GM19239 (cell line): ENCODE measurements around the gene PREX1.
"Not testable (repeated sequence)": the region's sequence is repeated elsewhere in the genome, so short reads cannot be mapped to it uniquely, and the experiment has no call there.

Source experiments
- DNase-seq: peaks from one replicate; pipeline ENCODE4 v3.0.0; 2011; ENCODE audit warnings: low spot score; ENCODE audit not compliant: insufficient read length
- FAIRE-seq: peaks from 2 replicates; lab custom pipeline; 2011; peaks lifted over from hg19 to GRCh38; lab: Jason Lieb, UNC

The PREX1 gene

DNA sequence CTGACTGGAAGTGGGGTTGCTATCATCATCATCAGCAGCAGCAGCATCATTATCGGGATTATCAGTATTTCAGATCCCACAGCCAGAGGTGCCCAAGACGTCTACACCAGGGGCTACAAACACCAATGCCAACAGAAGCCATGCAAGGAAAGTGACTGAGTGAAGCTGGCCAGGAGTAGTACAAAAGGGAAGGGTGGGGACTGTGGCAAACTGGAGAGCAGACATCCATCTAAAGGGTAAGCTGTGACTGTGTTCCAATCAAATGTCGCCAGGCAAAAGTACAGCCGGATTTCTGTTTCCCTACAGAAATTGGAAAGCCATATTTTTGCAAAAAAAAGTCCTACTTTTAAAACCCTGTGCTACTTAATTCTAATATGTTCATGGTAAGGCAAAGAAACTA is 50.0 kb downstream of the PREX1 start:
- no peak for DNase-seq
- no peak for FAIRE-seq

DNA sequence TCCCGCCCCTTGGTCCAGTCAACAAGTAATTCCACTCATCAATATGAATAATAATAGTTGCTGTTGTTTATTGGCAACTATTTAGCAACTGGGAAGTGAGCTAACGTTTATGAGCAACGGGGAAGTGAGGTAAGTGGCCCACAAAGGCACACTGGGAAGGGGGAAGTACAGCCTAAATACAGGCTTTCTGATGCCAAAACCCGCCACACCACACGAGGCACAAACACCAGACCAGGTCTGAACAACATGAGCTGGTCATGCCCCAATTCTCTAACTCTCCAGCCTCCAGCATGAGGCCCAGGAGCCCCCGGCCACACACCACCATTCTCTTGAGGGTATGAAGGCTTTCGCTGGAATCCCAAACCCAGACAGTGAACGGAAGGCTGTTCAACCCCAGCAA is 50.8 kb downstream of the PREX1 start:
- no peak for FAIRE-seq

DNA sequence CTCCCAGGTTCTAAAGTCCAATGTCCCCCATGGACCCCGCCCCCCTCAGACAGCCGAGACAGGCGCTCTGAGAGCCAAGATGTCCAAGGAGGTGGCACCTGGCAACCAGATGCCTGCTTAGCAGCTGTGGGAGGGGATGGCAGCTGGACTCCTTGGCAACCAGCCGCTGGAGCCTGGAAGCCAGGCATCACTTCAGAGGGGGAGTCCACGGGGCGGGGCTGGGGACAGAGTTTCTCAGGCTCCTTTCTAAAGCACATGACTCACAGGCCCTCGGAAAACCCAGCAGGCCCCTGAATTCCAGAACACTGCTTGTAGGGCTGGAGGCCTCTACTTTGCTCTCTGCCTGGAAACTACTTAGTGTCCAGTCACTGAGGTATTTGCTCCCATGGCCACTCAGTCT is 51.5 kb downstream of the PREX1 start:
- FAIRE-seq (no peak), DNase-seq (no peak)

More for the DNA sequence above, 50.8 kb downstream of the PREX1 start:
- no peak for DNase-seq

DNA sequence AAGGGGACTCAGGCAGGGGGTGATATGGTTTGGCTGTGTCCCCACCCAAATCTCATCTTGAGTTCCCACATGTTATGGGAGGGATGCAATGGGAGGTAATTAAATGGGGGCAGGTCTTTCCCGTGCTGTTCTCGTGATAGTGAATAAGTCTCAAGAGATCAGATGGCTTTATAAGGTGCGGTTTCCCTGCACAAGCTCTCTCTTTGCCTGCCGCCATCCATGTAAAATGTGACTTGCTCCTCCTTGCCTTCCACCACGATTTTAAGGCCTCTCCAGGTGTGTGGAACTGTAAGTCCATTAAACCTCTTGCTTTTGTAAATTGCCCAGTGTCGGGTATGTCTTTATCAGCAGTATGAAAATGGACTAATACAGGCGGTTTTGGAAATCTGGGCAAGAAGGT is 52.3 kb downstream of the PREX1 start:
- FAIRE-seq, DNase-seq: not testable (repeated sequence)

DNA sequence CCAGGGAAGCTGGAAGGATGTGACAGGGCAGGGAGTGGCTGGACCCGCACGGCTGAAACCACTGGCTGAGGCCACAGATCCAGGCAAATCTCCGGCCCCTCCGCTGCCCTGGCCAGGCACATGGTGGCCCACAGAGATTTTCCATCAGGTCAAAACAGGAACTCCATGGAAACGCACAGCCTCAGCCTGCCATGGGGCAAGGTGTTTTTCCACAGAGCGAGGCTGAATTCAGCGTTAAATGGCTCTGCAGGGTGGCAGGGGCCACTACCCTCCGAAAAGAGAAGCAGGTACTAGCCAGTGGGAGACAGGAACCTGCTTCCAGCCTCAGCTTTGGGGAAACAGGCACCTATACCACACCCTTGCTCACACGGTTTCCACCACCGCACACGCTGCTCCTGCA is 53.1 kb downstream of the PREX1 start:
- DNase-seq (no peak), FAIRE-seq (no peak)

DNA sequence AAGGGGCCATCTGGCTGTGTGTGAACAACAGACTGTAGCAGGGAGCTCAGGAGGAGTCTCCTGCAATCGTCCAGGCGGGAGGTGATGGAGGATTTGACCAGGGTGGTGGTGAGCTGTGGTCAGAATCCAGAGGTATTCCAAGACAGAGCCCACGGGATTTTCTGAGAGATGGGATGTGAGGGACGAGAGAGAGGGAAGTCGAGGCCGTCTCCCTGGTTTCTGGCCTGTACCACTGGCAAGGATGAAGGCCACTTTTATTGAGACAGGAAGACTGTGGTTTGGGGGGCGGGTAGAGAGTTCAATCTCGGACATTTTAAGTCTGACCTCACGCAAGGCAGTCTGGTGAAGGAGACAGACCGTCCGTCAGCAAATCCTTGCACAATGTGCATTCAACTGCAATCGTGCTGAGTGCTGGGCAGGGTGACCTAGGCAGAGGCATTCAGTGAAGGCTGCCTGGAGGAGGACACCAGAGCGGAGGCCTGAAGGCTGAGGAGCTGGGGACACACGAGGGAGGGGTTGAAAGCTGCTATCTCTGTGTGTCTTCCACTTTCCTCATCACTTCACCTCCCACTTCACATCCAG is 53.9 kb downstream of the PREX1 start:
- DNase-seq = no peak
- no peak for FAIRE-seq

DNA sequence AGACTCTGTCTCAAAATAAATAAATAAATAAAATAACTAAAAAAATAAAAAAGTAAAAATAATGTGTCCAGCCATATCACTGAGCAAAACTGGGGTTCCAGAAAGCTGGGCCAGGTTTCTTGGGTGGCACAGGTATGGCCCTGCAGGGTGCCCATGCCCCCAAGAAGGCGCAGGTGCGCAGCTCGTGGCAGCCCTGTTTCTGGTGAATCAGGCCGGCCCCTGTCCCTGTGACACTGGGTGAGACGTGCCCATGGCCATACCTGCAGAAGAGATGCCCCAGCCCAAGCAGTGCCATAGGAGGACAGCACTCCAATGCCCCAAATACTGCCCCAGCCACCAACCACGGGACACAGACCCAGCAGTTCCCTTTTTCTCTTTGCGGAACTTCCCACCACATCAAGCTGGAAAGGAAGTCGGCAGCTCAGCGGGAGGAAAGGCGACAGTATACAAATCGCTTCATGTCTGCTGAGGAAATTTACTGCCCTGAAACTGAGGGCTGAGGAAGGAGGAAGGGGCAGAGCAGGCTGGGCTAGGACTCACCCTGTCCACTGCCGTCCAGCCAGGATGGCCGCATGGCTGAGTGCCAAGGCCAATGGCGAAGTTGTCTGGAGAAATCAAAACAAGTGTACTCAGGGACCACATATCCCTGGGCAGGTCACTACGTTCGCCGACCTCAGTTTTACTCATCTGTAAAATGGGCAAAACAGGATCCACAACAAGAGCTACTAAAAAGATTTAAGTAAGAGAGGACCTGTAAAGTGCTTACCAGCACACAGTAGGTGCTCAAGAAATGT is 55.4 kb downstream of the PREX1 start:
- FAIRE-seq = no peak
- DNase-seq = no peak

DNA sequence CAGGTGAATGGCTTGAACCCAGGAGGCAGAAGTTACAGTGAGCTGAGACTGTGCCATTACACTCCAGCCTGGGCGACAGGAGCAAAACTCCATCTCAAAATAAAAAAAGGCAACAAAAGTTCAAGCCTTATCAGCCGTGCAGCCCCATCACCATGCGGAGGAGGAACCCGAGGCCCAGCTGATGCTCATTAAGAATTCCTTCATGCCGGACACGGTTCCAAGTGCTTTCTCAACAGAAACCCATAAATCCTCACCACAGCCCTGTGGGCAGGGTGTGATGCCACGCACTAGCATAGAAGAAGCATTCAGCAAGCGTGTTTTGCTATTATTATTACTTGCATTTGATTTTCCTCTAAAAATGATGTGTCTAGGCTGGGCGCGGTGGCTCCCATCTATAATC is 56.3 kb downstream of the PREX1 start:
- FAIRE-seq = no peak
- DNase-seq = no peak

DNA sequence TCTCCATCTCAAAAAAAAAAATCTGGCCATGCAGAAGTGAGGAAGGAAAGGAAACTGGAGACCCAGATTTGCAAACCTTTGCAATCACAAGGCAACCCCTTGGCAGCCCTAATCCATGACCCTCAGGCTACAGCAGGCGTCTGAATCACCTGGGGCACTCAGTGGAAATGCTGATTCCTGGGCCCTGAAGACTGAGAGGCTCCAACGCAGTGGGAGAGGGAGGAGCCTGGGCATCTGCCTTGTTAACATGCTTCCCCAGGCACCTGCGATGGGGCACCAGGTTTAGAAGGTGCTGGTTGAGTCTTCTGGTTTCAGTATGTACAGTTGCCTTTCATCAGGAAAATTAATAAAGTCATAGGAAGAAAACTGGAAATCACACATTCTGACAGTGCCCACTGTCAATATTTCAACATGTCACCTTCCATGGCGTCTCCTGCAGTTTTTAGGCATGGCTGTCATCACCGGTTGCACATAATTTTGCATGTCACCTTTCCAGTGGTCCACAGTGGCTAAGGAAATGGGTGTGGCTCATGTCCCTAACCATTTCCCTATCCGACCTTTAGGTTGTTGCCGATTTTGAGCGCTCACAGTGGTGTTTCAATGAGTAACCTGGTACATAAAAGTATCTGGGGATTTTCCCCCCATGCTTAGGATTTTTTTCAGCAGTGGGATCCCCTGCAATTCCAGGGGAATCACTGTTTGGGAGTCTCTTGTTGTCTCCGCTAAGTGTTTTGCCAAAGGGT is 56.9 kb downstream of the PREX1 start:
- FAIRE-seq (no peak), DNase-seq (no peak)

DNA sequence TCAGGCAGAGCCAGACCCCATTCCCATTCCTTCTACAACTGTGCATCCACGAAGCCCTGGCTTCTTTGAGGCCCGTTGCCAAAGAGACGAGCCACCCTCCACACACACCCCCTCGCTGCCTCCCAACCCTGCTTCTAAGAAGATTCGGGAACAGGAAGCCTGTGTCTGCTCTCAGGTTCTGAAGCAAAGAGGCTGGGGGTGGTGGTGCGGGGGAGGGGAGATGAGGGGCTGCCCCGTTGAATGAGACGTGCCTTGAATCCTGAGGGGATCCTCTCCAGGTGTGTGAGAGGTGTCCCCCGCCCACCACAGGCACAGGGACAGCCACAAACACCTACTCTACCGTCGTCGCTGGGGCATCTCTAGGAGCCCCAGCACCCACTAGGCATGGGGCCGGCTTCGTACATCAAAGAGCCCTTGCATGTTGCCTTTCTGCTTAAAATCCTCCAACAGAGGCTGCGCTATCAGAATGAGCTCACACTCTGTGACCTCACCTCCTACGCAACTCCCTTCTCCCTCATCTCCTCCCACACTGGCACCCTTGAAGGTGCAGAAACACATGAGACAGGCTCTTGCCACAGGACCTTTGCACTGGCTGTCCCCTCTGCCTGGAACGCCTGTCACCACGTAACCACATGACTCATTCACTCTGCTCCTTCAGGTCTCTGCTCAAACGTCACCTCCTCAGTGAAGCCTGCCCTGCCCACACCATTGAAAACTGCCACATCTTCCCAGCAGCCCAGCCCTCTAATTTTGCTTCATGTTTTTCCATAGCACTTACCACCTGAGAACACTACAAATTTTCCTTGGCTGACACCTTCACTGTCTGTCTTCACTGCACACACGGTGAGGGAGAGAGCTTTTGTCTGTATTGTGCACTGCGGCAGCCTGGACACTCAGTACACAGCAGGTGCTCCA is 58.5 kb downstream of the PREX1 start:
- peak; percentile 35 for FAIRE-seq
- DNase-seq = no peak

DNA sequence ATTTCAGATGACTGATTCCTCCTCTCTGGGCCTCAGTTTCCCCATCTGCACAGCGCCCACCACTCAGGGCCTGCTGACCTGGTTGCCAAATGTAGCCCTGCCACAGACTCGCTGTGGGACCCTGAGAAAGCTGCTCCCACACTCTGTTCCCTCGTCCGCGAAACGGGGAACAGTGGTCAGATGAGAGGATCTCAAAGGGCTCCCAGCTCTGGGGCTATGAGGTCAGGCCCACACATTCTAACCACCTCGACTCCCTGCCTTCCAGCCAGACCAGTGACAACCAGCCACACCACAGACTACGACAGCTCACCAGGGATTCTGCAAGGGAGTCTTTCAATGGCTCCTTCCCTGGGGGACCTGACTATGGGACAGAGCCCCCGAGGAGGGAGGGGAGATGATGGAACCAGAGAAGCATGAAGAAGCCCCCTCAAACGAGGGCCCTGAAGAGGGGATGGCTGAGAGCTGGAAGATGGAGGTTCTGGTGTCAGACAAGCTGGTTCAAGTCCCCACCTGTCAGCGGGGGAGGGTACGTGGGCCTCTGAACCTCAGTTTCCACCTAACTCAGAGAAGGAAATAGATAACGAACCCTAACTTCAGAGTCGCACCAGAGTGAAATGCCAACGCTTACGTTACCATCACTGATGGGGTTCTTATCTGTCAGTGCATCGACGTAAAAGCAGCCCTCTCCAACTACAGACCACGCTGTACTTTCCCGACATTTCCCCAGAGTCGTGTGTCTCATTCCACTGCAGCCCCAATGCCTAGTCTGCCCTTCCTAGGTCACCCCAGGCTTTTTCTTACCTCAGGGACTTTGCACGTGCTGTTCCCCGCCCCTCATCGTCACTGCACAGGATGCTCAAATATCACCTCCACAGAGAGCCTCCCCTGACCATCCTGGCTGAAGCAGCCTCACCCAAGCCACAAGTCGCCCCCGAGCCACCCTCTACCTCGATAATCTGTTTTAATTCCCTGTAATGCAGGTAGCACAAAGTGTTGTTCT is 60.5 kb downstream of the PREX1 start:
- no peak for DNase-seq

DNA sequence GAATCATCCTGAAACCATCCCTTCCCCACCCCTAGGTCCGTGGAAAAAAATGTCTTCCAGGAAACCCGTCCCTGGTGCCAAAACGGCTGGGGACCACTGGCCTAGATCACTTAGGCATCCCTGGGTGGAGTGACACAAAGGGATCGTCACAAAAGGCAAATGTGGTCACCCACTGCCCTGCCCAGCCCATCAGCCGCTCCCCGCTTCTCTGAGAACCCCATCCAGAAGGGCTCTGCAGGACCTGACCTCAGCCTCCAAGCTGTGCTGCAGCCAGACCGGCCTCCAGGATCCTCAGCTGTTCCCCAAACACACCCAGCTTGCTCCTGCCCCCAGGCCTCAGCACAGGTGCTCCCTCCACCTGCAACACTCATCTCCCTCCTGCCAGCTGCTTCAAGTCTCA is 61.6 kb downstream of the PREX1 start:
- FAIRE-seq (no peak), DNase-seq (no peak)

More for the DNA sequence above, 60.5 kb downstream of the PREX1 start:
- no peak for FAIRE-seq

DNA sequence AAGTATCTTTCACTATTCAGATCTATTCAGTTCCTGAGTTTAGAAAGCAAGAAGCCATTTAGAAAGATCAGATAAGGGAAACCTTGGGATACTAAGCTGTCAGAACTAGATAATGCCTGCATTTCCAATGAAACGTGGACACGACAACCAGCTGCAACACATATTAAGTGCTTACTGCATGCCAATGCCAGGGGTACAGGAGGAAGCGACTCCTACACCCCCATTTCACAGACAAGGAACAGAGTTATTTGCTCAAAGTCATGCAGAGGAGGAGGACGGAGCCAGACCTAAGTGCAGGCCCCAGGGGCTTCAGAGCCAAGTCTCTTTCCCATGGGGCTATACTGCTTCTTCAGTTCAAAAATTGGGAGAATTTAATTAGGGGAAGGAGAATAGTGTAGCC is 62.4 kb downstream of the PREX1 start:
- FAIRE-seq (no peak), DNase-seq (no peak)

DNA sequence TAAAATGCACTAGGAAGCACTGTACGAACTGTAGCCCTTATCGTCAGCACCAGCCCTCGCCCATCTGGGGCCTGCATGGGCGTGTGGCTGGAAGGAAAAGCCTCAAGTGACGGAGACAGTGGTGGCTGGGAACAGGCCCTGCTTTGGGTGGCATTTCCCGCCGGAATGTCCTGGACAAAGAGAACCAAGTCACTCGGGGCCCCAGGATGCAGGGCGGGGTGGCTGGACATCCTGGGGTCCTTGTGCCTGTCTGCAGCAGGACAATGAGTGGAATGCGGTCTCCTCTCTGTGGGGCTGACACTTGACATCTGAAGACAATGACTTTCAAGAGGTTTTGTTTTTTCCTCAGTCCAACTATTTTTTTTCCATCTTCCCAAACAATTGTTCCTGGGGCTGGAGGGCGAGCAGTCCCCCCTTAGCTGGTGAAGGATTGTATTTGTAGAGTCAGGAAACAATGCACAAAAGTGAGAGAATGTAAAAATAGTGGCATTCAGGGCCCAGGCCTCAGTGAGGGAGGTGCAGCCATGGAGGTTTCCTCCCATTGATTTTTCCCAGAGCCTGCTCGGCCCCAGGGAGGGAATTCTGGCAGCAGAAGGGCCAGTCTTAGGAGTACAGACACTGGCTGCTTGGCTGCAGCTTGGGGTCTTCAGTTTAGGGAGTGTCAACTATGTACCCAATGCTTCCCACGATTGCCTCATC is 64.4 kb downstream of the PREX1 start:
- DNase-seq (no peak), FAIRE-seq (no peak)

DNA sequence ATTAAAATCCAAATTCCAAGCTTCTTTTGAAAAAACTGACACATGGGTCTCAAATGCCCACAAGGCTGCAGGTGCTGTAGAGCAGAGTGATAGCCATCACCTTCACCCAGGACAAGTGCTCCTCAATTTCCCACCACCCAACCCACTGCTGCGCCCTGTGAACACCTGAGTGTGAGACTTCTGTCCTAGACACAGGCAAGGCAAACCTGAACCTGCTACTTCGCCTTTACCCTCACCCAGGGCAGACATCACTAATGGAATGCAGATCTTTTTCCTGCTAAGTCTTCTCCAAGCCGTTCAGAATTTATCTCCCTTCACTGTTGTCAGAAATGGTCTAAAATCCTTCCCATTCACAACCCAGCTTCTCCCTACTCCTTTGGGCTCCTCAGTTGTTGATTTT is 65.9 kb downstream of the PREX1 start:
- FAIRE-seq (no peak), DNase-seq (no peak)

DNA sequence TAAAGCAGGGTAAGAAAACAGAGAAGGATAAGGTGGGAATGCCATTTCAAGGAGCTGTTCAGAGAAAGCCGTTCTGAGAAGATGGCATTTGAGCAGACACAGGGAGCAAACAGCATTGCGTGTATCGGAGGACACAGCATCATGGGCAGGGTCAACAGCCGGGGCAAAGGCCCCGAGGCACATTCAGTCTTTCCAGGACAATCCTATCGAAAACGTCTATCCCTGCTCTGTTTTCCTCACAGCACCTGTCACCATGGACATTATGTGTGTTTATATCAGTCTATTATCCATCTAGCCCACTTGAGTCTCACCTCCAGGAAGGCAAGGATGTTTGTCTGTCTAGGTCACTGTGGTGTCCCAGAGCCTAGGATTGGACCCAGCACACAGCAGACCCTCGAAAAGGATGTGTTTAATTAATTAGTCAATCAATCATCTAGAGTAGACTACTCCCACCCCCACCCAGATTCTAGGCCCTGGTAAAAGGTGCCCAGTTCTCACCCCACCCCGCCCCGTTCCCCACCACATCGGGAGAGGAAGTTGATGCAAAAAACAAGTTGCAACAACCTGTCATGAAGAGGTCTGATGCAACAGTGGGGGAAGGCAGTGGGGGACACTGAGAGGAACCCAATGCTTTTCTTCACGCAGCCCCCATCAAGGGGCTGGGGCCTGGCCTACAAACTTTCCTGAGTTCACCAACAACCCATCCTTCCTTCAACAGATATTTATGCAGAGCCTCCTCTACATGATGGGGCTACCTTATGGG is 66.6 kb downstream of the PREX1 start:
- DNase-seq = no peak
- FAIRE-seq = peak; percentile 51

DNA sequence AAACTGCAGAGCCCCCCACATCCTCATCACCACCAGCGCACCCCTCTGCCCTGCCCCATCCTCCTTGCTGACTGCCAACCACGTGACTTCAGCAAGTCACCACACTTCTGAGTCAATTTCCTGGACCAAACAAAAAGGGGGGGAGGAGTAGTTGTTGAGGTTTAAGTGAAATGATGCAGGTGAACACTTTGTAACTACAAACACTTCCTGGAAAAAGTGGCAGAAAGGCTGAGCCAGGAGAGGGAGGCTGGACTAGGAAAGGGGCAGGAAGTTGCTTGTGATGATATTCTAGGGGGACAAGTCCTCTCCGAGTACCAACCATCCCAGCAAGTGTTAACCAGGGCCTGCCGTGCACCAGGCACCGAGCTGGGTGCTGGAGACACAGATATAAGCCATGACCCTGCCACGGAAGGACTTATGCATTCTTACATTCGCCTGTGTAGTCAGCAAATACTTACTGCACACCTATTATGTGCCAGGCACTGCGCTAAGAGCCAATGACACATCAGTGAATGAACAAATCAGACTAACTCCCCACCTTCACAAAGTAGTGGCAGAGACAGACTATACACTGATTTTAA is 67.3 kb downstream of the PREX1 start:
- DNase-seq (peak; percentile 53), FAIRE-seq (peak; percentile 97)
